IPS-18a (cell line): ENCODE measurements around the gene AFF4.

Experiments used
- H3K27ac ChIP-seq: one replicate; pipeline ENCODE4 v1.5.1; 2013; ENCODE audit warnings: low read length
- H3K27me3 ChIP-seq: one replicate; pipeline ENCODE4 v1.6.1; 2013; ENCODE audit warnings: mild to moderate bottlenecking, low read length; ENCODE audit not compliant: control insufficient read depth, insufficient read depth
- H3K36me3 ChIP-seq: one replicate; pipeline ENCODE4 v1.6.1; 2013; ENCODE audit warnings: low read depth, low read length; ENCODE audit not compliant: control insufficient read depth
- H3K4me1 ChIP-seq: one replicate; pipeline ENCODE4 v1.6.1; 2013; ENCODE audit warnings: low read depth, low read length; ENCODE audit not compliant: control insufficient read depth
- H3K4me3 ChIP-seq: one replicate; pipeline ENCODE4 v1.5.1; 2013; ENCODE audit warnings: low read length
- H3K9ac ChIP-seq: one replicate; pipeline ENCODE4 v1.6.1; 2013; ENCODE audit warnings: mild to moderate bottlenecking, low read length, moderate library complexity
- H3K9me3 ChIP-seq: one replicate; pipeline ENCODE4 v1.6.1; 2013; ENCODE audit warnings: low read depth, low read length; ENCODE audit not compliant: control insufficient read depth

AFF4 gene

GRCh38 chr5:132840896-132841295 lies 122.5 kb downstream of the AFF4 start:
- Histone ChIP-seq H3K4me1 (no peaks in the 10 kb centered on the region), H3K27me3 (no peaks in the 10 kb centered on the region), H3K36me3 (no peaks in the 10 kb centered on the region), H3K27ac (no peak overlapping the region), H3K9me3 (no peaks in the 10 kb centered on the region), H3K9ac (no peak overlapping the region), H3K4me3 (no peak overlapping the region)

- H3K4me3 ChIP-seq: no peak overlapping the region
- no peaks in the 10 kb centered on the region for H3K36me3 ChIP-seq
- no peaks in the 10 kb centered on the region for H3K9me3 ChIP-seq
- no peaks in the 10 kb centered on the region for H3K4me1 ChIP-seq
- H3K9ac ChIP-seq: no peak overlapping the region
- H3K27ac ChIP-seq: no peak overlapping the region
- H3K27me3 ChIP-seq: no peaks in the 10 kb centered on the region
Observed at GRCh38 chr5:132840313-132840712, 123.1 kb downstream of the AFF4 start.

- no peaks in the 10 kb centered on the region for H3K4me1 ChIP-seq
- H3K9ac ChIP-seq: no peak overlapping the region
- H3K27me3 ChIP-seq: no peaks in the 10 kb centered on the region
- H3K4me3 ChIP-seq: no peak overlapping the region
- H3K36me3 ChIP-seq: no peaks in the 10 kb centered on the region
- H3K9me3 ChIP-seq: no peaks in the 10 kb centered on the region
- H3K27ac ChIP-seq: no peak overlapping the region
Observed at GRCh38 chr5:132839426-132840301, 123.8 kb downstream of the AFF4 start.

GRCh38 chr5:132838516-132839282 lies 124.7 kb downstream of the AFF4 start:
- no peaks in the 10 kb centered on the region for H3K36me3 ChIP-seq
- H3K9me3 ChIP-seq: no peaks in the 10 kb centered on the region
- no peak overlapping the region for H3K4me3 ChIP-seq
- H3K27me3 ChIP-seq: no peaks in the 10 kb centered on the region
- no peak overlapping the region for H3K9ac ChIP-seq
- H3K27ac ChIP-seq: no peak overlapping the region
- no peaks in the 10 kb centered on the region for H3K4me1 ChIP-seq

- no peak overlapping the region for H3K9ac ChIP-seq
- H3K4me1 ChIP-seq: no peaks in the 10 kb centered on the region
- H3K9me3 ChIP-seq: no peaks in the 10 kb centered on the region
- no peak overlapping the region for H3K4me3 ChIP-seq
- H3K27me3 ChIP-seq: no peaks in the 10 kb centered on the region
- no peak overlapping the region for H3K27ac ChIP-seq
- H3K36me3 ChIP-seq: no peaks in the 10 kb centered on the region
Observed at GRCh38 chr5:132837868-132838267, 125.6 kb downstream of the AFF4 start.

GRCh38 chr5:132836852-132837251 lies 126.6 kb downstream of the AFF4 start:
- no peak overlapping the region for H3K9ac ChIP-seq
- H3K36me3 ChIP-seq: no peaks in the 10 kb centered on the region
- H3K4me3 ChIP-seq: no peak overlapping the region
- H3K27me3 ChIP-seq: peaks cover under 1% of the 10 kb centered on the region
- no peak overlapping the region for H3K27ac ChIP-seq
- H3K9me3 ChIP-seq: no peaks in the 10 kb centered on the region
- no peaks in the 10 kb centered on the region for H3K4me1 ChIP-seq

- Histone ChIP-seq H3K9ac (no peak overlapping the region), H3K9me3 (no peaks in the 10 kb centered on the region), H3K36me3 (no peaks in the 10 kb centered on the region), H3K27ac (no peak overlapping the region), H3K4me3 (no peak overlapping the region), H3K27me3 (peaks cover 28% of the 10 kb centered on the region), H3K4me1 (no peaks in the 10 kb centered on the region)
Observed at GRCh38 chr5:132834057-132834456, 129.4 kb downstream of the AFF4 start.

GRCh38 chr5:132832612-132833011 lies 130.8 kb downstream of the AFF4 start:
- no peaks in the 10 kb centered on the region for H3K9me3 ChIP-seq
- H3K4me3 ChIP-seq: no peak overlapping the region
- H3K27me3 ChIP-seq: peaks cover 43% of the 10 kb centered on the region
- H3K27ac ChIP-seq: no peak overlapping the region
- H3K4me1 ChIP-seq: no peaks in the 10 kb centered on the region
- H3K9ac ChIP-seq: no peak overlapping the region
- H3K36me3 ChIP-seq: no peaks in the 10 kb centered on the region

- H3K27me3 ChIP-seq: peaks cover 56% of the 10 kb centered on the region
- peak overlapping the region; percentile 52 for H3K9ac ChIP-seq
- H3K4me3 ChIP-seq: peak overlapping the region; percentile 56
- H3K36me3 ChIP-seq: no peaks in the 10 kb centered on the region
- peaks cover 2% of the 10 kb centered on the region for H3K4me1 ChIP-seq
- H3K9me3 ChIP-seq: no peaks in the 10 kb centered on the region
- no peak overlapping the region for H3K27ac ChIP-seq
Observed at GRCh38 chr5:132831095-132831860, 132.2 kb downstream of the AFF4 start.

GRCh38 chr5:132830436-132831094 lies 132.9 kb downstream of the AFF4 start, which contains the start of gene SHROOM1:
Gene SHROOM1, minus strand, starts transcription at chr5:132830647. Its CDS starts 4,507 bp downstream, at chr5:132826140.
- Histone ChIP-seq H3K9ac (peak within 1 kb of the TSS; percentile 52), H3K9me3 (no peaks in the 10 kb centered on the region), H3K4me1 (peaks cover 7% of the 10 kb centered on the region), H3K27ac (no peak within 1 kb of the TSS), H3K4me3 (peak within 1 kb of the TSS; percentile 56), H3K27me3 (peaks cover 63% of the 10 kb centered on the region), H3K36me3 (no peaks in the 10 kb centered on the region)
